Loucy (cell line): Measurements from ENCODE around the gene KRTDAP.

Experiments used
- H2AFZ ChIP-seq: fragments of 200-600 bp; sonication (generic); 2 replicates; pipeline ENCODE4 v1.6.0; 2016; ENCODE audit warnings: antibody characterized with exemption, mild to moderate bottlenecking, low read length, moderate library complexity
- H3F3A ChIP-seq: fragments of 200-600 bp; 2 replicates; pipeline ENCODE4 v1.6.0; 2016; ENCODE audit warnings: antibody characterized with exemption, low read depth, mild to moderate bottlenecking
- H3K27me3 ChIP-seq: fragments of 200-600 bp; sonication (generic); 2 replicates; pipeline ENCODE4 v1.6.1; 2014; ENCODE audit warnings: low read length, mild to moderate bottlenecking; ENCODE audit not compliant: insufficient read depth, poor library complexity, severe bottlenecking
- H3K36me3 ChIP-seq: fragments of 200-600 bp; sonication (generic); 2 replicates; pipeline ENCODE4 v1.6.1; 2016; ENCODE audit warnings: low read length; ENCODE audit not compliant: insufficient read depth
- H3K4me1 ChIP-seq: fragments of 200-600 bp; sonication (generic); 2 replicates; pipeline ENCODE4 v1.5.1; 2014; ENCODE audit warnings: low read length, mild to moderate bottlenecking; ENCODE audit not compliant: insufficient read depth, poor library complexity, severe bottlenecking
- H3K4me2 ChIP-seq: fragments of 200-600 bp; sonication (generic); 2 replicates; pipeline ENCODE4 v1.6.0; 2014; ENCODE audit warnings: antibody characterized with exemption, low read length, low read depth, mild to moderate bottlenecking; ENCODE audit not compliant: poor library complexity, severe bottlenecking
- H3K4me3 ChIP-seq: fragments of 200-600 bp; sonication (generic); 2 replicates; pipeline ENCODE4 v1.5.1; 2014; ENCODE audit warnings: low read length, mild to moderate bottlenecking, mixed read lengths; ENCODE audit not compliant: poor library complexity, severe bottlenecking
- H3K79me2 ChIP-seq: fragments of 200-600 bp; sonication (generic); 2 replicates; pipeline ENCODE4 v1.6.1; 2014; ENCODE audit warnings: low read length; ENCODE audit not compliant: insufficient read depth
- H3K9ac ChIP-seq: fragments of 200-600 bp; sonication (generic); 2 replicates; pipeline ENCODE4 v1.6.0; 2014; ENCODE audit warnings: mild to moderate bottlenecking, low read depth, low read length, moderate library complexity; ENCODE audit not compliant: poor library complexity, severe bottlenecking
- H3K9me2 ChIP-seq: fragments of 200-600 bp; sonication (generic); replicated peaks from 2 replicates; pipeline ENCODE4 v1.6.1; 2016; ENCODE audit warnings: low read depth, low read length, mixed read lengths
- H3K9me3 ChIP-seq: fragments of 200-600 bp; sonication (generic); 2 replicates; pipeline ENCODE4 v1.6.1; 2014; ENCODE audit warnings: mild to moderate bottlenecking, antibody characterized with exemption, low read length, low read depth; ENCODE audit not compliant: insufficient read depth
- H4K20me1 ChIP-seq: fragments of 200-600 bp; sonication (generic); 2 replicates; pipeline ENCODE4 v1.6.0; 2014; ENCODE audit warnings: antibody characterized with exemption, low read length, mild to moderate bottlenecking; ENCODE audit not compliant: insufficient read depth, poor library complexity, severe bottlenecking
- CTCF ChIP-seq: fragments of 200-600 bp; sonication (generic); conservative IDR thresholded peaks from 2 replicates; pipeline ENCODE4 v1.5.1; 2014; ENCODE audit warnings: mild to moderate bottlenecking, antibody characterized with exemption, low read length
- EZH2phosphoT487 ChIP-seq: fragments of 200-600 bp; IDR thresholded peaks from 2 replicates; pipeline ENCODE4 v1.6.1; 2018; ENCODE audit warnings: antibody characterized with exemption, mild to moderate bottlenecking, moderate library complexity, borderline replicate concordance

The KRTDAP gene

GRCh38 chr19:35437406-35437951 is 52.8 kb downstream of the KRTDAP start:
- H2AFZ ChIP-seq: peak overlapping the region; percentile 92
- no peak overlapping the region for H3K4me2 ChIP-seq
- H3F3A ChIP-seq: no peaks in the 10 kb centered on the region
- peak overlapping the region; percentile 44 for H3K9ac ChIP-seq
- H3K4me1 ChIP-seq: peaks cover 31% of the 10 kb centered on the region
- H3K79me2 ChIP-seq: no peaks in the 10 kb centered on the region
- H4K20me1 ChIP-seq: no peaks in the 10 kb centered on the region
- no peaks in the 10 kb centered on the region for H3K36me3 ChIP-seq
- H3K27me3 ChIP-seq: no peaks in the 10 kb centered on the region
- TF ChIP-seq EZH2phosphoT487 (no peak), CTCF (no peak)
- no peak overlapping the region for H3K4me3 ChIP-seq
- no peaks in the 10 kb centered on the region for H3K9me3 ChIP-seq
- no peaks in the 10 kb centered on the region for H3K9me2 ChIP-seq
